ENCODE data around the gene PCDH19.

PCDH19 gene

GRCh38 chrX:100435726-100436125, 25.7 kb upstream of the PCDH19 start:
- TF ChIP-seq CTCF (conservative IDR thresholded peaks at IDR 0.05): no peak
- no peak overlapping the region for H3K27ac ChIP-seq

GRCh38 chrX:100424012-100424411, 13.9 kb upstream of the PCDH19 start:
- 0 out of 2 replicates have a peak, but pooled peaks have one; percentile 13 for TF ChIP-seq CTCF (conservative IDR thresholded peaks at IDR 0.05)
- H3K27ac ChIP-seq: no peak overlapping the region

GRCh38 chrX:100418556-100418955, 8.5 kb upstream of the PCDH19 start:
- no peak for TF ChIP-seq CTCF (conservative IDR thresholded peaks at IDR 0.05)
- H3K27ac ChIP-seq: no peak overlapping the region

GRCh38 chrX:100417681-100418080, 7.6 kb upstream of the PCDH19 start:
- no peak for TF ChIP-seq CTCF (conservative IDR thresholded peaks at IDR 0.05)
- no peak overlapping the region for H3K27ac ChIP-seq

GRCh38 chrX:100413229-100413628, 3.2 kb upstream of the PCDH19 start:
- peak; percentile 45 for TF ChIP-seq CTCF (conservative IDR thresholded peaks at IDR 0.05)

GRCh38 chrX:100411802-100412715, 2.0 kb upstream of the PCDH19 start:
- H3K27ac ChIP-seq: no peak overlapping the region
- TF ChIP-seq CTCF (conservative IDR thresholded peaks at IDR 0.05): no peak

More at GRCh38 chrX:100413229-100413628, 3.2 kb upstream of the PCDH19 start:
- no peak overlapping the region for H3K27ac ChIP-seq

GRCh38 chrX:100410901-100411801, 1.1 kb upstream of the PCDH19 start:
- H3K27ac ChIP-seq: no peak overlapping the region
- no peak for TF ChIP-seq CTCF (conservative IDR thresholded peaks at IDR 0.05)

All from VCaP (cell line).